Measurements from ENCODE around the gene MYD88.

DNA sequence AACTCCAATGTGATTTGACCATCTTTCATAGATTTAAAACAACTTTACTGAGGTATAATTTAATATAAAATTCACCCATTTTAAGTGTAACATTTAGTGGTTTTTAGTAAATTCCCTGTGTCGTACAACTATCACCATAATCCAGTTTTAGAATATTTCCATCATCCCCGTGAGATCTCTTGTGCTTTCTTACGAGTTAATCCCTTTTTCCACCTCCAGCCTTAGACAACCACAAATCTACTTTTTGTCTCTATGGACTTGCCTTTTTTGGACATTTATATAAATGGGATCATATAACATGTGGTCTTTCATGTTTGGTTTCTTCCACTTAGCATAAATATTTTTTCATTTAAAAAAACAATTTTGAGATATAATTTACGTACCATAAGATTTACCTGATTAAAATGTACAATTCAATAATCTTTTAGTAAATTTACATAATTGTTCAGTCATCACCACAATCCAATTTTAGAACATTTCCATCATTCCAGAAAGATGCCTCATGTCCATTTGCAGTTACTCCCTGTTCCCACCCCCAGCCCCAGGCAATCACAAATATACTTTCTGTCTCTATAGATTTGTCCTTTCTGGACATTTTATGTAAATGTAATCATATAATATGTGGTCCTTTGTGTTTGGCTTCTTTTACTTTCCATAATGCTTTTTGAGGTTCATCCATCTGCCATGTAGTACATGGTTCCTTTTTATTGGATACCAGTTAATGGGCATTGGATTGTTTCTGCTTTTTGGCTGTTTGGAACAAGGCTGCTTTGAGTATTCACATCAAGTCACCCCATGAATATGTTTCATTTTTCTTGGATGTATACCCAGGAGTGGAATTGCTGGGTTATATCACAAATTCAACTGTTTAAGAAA is 29.9 kb downstream of the MYD88 start:
- TF ChIP-seq POLR2A (IDR thresholded peaks at IDR 0.05) (no peak), POLR2AphosphoS5 (IDR thresholded peaks at IDR 0.05) (no peak), EP300 (IDR thresholded peaks at IDR 0.05) (no peak)
- TF ChIP-seq, protein P1, sequence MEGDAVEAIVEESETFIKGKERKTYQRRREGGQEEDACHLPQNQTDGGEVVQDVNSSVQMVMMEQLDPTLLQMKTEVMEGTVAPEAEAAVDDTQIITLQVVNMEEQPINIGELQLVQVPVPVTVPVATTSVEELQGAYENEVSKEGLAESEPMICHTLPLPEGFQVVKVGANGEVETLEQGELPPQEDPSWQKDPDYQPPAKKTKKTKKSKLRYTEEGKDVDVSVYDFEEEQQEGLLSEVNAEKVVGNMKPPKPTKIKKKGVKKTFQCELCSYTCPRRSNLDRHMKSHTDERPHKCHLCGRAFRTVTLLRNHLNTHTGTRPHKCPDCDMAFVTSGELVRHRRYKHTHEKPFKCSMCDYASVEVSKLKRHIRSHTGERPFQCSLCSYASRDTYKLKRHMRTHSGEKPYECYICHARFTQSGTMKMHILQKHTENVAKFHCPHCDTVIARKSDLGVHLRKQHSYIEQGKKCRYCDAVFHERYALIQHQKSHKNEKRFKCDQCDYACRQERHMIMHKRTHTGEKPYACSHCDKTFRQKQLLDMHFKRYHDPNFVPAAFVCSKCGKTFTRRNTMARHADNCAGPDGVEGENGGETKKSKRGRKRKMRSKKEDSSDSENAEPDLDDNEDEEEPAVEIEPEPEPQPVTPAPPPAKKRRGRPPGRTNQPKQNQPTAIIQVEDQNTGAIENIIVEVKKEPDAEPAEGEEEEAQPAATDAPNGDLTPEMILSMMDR (IDR thresholded peaks at IDR 0.05) = no peak
